OCI-LY3 (cell line): ENCODE data around the gene GEMIN8.

Experiments
- CTCF ChIP-seq: fragments of 200-600, 300-600 bp; sonication (generic); IDR thresholded peaks from 2 replicates; pipeline ENCODE4 v1.5.1; 2014; ENCODE audit warnings: antibody characterized with exemption, low read length, low read depth
- EZH2phosphoT487 ChIP-seq: fragments of 200-600 bp; shearing (Covaris generic); IDR thresholded peaks from 2 replicates; pipeline ENCODE4 v1.6.1; 2018; ENCODE audit warnings: antibody characterized with exemption, mixed run types, low read depth

- TF ChIP-seq CTCF (no peak), EZH2phosphoT487 (no peak)
Observed at GRCh38 chrX:13967636-13968035, 62.1 kb downstream of the GEMIN8 start.
